Natural killer cell (primary cell): Measurements from ENCODE around the gene PRTN3. TPM values are rescaled to one million over a fixed set of nuclear protein-coding genes. Genes with fewer than 3 reads are reported as not detected.

Source experiments
- ATAC-seq, 3 donors: fragments of 150-1000 bp in 2 of 3; fragments of 200-7000 bp in 1 of 3; cut with Tn5 transposase; 1 replicate in 1 of 3; 2 replicates in 2 of 3; pipeline ENCODE4 v1.10.0; 2021; ENCODE audit warnings: mild to moderate bottlenecking in 2 of 3, moderate library complexity in 2 of 3
- DNase-seq, 2 donors: peaks; one replicate each; pipeline versions ENCODE4 v3.0.0 to v3.0.0-alpha.2; 2013 to 2021; ENCODE audit warnings: mixed read lengths in 1 of 2
- H3K27ac ChIP-seq: one replicate; pipeline ENCODE4 v1.5.1; 2013; ENCODE audit warnings: mild to moderate bottlenecking, low read length
- H3K27me3 ChIP-seq: one replicate; pipeline ENCODE4 v1.6.1; 2013; ENCODE audit warnings: low read length; ENCODE audit not compliant: control insufficient read depth, insufficient read depth
- H3K36me3 ChIP-seq: one replicate; pipeline ENCODE4 v1.6.1; 2013; ENCODE audit warnings: low read length; ENCODE audit not compliant: control insufficient read depth, insufficient read depth
- H3K4me1 ChIP-seq: one replicate; pipeline ENCODE4 v1.6.1; 2013; ENCODE audit warnings: low read length; ENCODE audit not compliant: control insufficient read depth, insufficient read depth
- H3K4me3 ChIP-seq: one replicate; pipeline ENCODE4 v1.5.1; 2013; ENCODE audit warnings: low read length
- H3K9me3 ChIP-seq: one replicate; pipeline ENCODE4 v1.6.1; 2013; ENCODE audit warnings: low read length; ENCODE audit not compliant: control insufficient read depth, insufficient read depth
- H3K27ac Mint-ChIP-seq, 2 donors: one replicate each; pipeline ENCODE4 v1.8.0; 2022; ENCODE audit warnings: mild to moderate bottlenecking in 2 of 2, mixed read lengths in 2 of 2, moderate library complexity in 1 of 2
- H3K27me3 Mint-ChIP-seq, 2 donors: one replicate each; pipeline ENCODE4 v1.8.0; 2022; ENCODE audit warnings: low read depth in 2 of 2, mixed read lengths in 2 of 2
- H3K36me3 Mint-ChIP-seq: one replicate; pipeline ENCODE4 v1.8.0; 2022; ENCODE audit warnings: mixed read lengths
- H3K4me1 Mint-ChIP-seq, 2 donors: one replicate each; pipeline ENCODE4 v1.8.0; 2022; ENCODE audit warnings: mixed read lengths in 2 of 2
- H3K4me3 Mint-ChIP-seq: one replicate; pipeline ENCODE4 v1.8.0; 2022; ENCODE audit warnings: mild to moderate bottlenecking, moderate library complexity, mixed read lengths
- H3K9me3 Mint-ChIP-seq, 2 donors: one replicate each; pipeline ENCODE4 v1.8.0; 2022; ENCODE audit warnings: mixed read lengths in 2 of 2
- CTCF ChIP-seq: fragments of 200-600 bp; IDR thresholded peaks from one replicate; pipeline ENCODE4 v1.8.0; 2022; ENCODE audit warnings: antibody characterized with exemption
- WGBS: methylation state at CpG from one replicate; pipeline ENCODE4 v1.1.7; 2013; ENCODE audit warnings: missing lambda C conversion rate; ENCODE audit not compliant: insufficient coverage; 5-methylcytosine and 5-hydroxymethylcytosine counted together
- intact Hi-C: fragments of 100-400 bp; cut with micrococcal nuclease; formaldehyde crosslinking; loops from one replicate; pipeline ENCODE4 v1.14.2; 2022
- total RNA-seq, 4 donors: library from RNA; stranded (reverse); fragments of 120-200 nt in 1 of 4; gene quantifications; one replicate each; pipeline versions ENCODE4 v1.2.3 to v1.2.4, GENCODE V29; 2013 to 2022

Gene PRTN3
- total RNA-seq, 3 donors from 2014 or later (not counting 1 experiment from before 2014, with no cell fraction given) = 0.36 to 0.73 TPM; not detected in 1

- WGBS = 96% methylated on average over 33 of the region's 33 CpGs
- H3K4me3 Mint-ChIP-seq = peak overlapping the region; percentile 13
- H3K9me3 ChIP-seq = no peaks in the 10 kb centered on the region
These were observed 35.6 kb upstream of the PRTN3 start for GRCh38 chr19:805166-805551.

GRCh38 chr19:805600-806550 lies 34.9 kb upstream of the PRTN3 start:
- Mint-ChIP-seq H3K27me3 (no peaks in the 10 kb centered on the region), H3K27ac (no peak overlapping the region), H3K4me1 (peaks cover 30% of the 10 kb centered on the region in 2 donors), H3K4me3 (no peak overlapping the region), H3K9me3 (no peaks in the 10 kb centered on the region), H3K36me3 (peaks cover 8% of the 10 kb centered on the region)
- WGBS = 96% methylated on average over 93 of the region's 93 CpGs
- Histone ChIP-seq H3K27ac (no peak overlapping the region), H3K9me3 (no peaks in the 10 kb centered on the region), H3K4me3 (no peak overlapping the region), H3K27me3 (no peaks in the 10 kb centered on the region), H3K4me1 (peaks cover 24% of the 10 kb centered on the region), H3K36me3 (peaks cover 70% of the 10 kb centered on the region)
- no peak for TF ChIP-seq CTCF
- intact Hi-C loops = no loop called here
- peak in 1 of 3 donors; percentile 9 for ATAC-seq
- DNase-seq = peak in 1 of 2 donors; percentile 12

More at GRCh38 chr19:805166-805551, 35.6 kb upstream of the PRTN3 start:
- DNase-seq (peak in 1 of 2 donors; percentile 10), ATAC-seq (no peak)
- Histone ChIP-seq H3K27ac (no peak overlapping the region), H3K4me1 (peaks cover 32% of the 10 kb centered on the region), H3K4me3 (no peak overlapping the region), H3K36me3 (peaks cover 68% of the 10 kb centered on the region), H3K27me3 (no peaks in the 10 kb centered on the region)
- intact Hi-C loops = no loop called here
- Mint-ChIP-seq H3K4me1 (peaks cover 36 to 37% of the 10 kb centered on the region in 2 donors), H3K27ac (no peak overlapping the region), H3K36me3 (peaks cover 8% of the 10 kb centered on the region), H3K27me3 (no peaks in the 10 kb centered on the region), H3K9me3 (no peaks in the 10 kb centered on the region)
- TF ChIP-seq CTCF = no peak

- H3K4me1 Mint-ChIP-seq = peaks cover 21% of the 10 kb centered on the region in 2 donors
- no peak overlapping the region for H3K4me3 Mint-ChIP-seq
- DNase-seq (no peak), ATAC-seq (no peak)
- H3K27me3 ChIP-seq = no peaks in the 10 kb centered on the region
- H3K36me3 ChIP-seq = peaks cover 76% of the 10 kb centered on the region
- intact Hi-C loops = no loop called here
- peaks cover 8% of the 10 kb centered on the region for H3K36me3 Mint-ChIP-seq
- H3K4me3 ChIP-seq = no peak overlapping the region
- peaks cover 14% of the 10 kb centered on the region for H3K4me1 ChIP-seq
- H3K9me3 ChIP-seq = no peaks in the 10 kb centered on the region
- no peaks in the 10 kb centered on the region for H3K9me3 Mint-ChIP-seq
- no peak overlapping the region for H3K27ac ChIP-seq
- WGBS = 94% methylated on average over 34 of the region's 34 CpGs
- TF ChIP-seq CTCF = no peak
- H3K27ac Mint-ChIP-seq = peak overlapping the region; percentile 34 to 59
- H3K27me3 Mint-ChIP-seq = no peaks in the 10 kb centered on the region
These were observed 33.9 kb upstream of the PRTN3 start for GRCh38 chr19:806815-807421.
